GM12865 (cell line): Measurements from ENCODE around the gene FXYD7.
"Not testable (repeated sequence)": the region's sequence is repeated elsewhere in the genome, so short reads cannot be mapped to it uniquely, and the experiment has no call there.

ENCODE experiments used
- DNase-seq: peaks from one replicate; pipeline ENCODE4 v3.0.0; 2010; ENCODE audit warnings: low read depth
- H3K4me3 ChIP-seq: 2 replicates; pipeline ENCODE4 v1.5.1; 2011; ENCODE audit warnings: mild to moderate bottlenecking, low read depth, low read length, control low read depth
- CTCF ChIP-seq: IDR thresholded peaks from 2 replicates; pipeline ENCODE4 v1.5.1; 2011; ENCODE audit warnings: low read length, control low read depth, low read depth, inconsistent platforms; ENCODE audit not compliant: insufficient read depth; ENCODE audit errors: missing control alignments

FXYD7 gene

DNA sequence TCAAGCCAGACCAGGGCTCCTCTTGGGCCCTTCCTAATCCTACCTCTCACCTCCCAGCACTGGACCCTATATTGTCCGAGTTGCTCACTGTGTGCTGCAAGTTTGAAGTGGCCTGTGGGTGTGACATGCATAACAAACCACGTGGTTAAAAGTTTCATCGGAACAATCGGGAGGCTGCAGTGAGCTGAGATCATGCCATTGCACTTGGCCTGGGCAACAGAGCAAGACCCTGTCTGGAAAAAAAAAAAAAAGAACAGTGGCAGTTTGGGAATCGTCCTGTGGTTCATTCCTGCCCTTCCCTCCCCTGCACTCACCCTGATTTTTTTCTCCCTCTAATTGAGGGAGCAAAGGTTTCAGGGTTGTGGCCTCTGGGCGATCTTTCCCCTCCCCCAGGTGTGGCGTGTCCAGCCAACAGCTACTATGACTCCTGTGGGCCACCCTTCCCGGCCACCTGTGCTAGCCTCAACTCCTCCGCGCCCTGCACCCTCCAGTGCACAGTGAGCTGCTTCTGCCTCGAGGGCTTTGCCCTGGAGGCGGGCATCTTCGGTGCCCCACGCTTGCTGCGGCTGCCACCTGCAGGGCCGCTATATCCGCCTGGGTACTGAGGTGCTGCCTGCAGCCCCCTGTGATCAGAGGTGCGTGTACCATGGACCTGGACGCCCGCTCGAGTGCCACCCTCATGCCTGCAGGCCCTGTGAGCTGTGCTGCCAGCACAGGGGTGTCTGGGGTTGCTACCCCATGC lies 43.7 kb upstream of the FXYD7 start:
- no peak overlapping the region for H3K4me3 ChIP-seq
- TF ChIP-seq CTCF: no peak
- DNase-seq: no peak

DNA sequence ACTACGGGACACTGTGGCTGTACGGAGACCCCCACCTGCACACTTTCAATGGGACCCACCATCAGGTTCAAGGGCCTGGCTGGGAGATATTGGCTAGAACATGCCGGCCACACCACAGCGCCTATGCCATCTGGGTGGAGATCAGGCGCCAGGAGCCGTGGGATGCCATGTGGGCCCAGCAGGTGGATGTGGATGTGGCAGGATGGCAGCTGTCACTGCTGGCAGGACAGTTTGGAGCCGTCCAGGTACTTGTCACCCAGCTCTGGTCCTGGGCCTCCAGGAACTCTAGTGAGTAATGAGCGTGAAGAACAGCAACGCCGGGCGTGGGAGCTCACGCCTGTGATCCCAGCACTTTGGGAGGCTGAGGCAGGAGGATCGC lies 43.2 kb upstream of the FXYD7 start:
- DNase-seq: no peak
- no peak for TF ChIP-seq CTCF
- H3K4me3 ChIP-seq: no peak overlapping the region

DNA sequence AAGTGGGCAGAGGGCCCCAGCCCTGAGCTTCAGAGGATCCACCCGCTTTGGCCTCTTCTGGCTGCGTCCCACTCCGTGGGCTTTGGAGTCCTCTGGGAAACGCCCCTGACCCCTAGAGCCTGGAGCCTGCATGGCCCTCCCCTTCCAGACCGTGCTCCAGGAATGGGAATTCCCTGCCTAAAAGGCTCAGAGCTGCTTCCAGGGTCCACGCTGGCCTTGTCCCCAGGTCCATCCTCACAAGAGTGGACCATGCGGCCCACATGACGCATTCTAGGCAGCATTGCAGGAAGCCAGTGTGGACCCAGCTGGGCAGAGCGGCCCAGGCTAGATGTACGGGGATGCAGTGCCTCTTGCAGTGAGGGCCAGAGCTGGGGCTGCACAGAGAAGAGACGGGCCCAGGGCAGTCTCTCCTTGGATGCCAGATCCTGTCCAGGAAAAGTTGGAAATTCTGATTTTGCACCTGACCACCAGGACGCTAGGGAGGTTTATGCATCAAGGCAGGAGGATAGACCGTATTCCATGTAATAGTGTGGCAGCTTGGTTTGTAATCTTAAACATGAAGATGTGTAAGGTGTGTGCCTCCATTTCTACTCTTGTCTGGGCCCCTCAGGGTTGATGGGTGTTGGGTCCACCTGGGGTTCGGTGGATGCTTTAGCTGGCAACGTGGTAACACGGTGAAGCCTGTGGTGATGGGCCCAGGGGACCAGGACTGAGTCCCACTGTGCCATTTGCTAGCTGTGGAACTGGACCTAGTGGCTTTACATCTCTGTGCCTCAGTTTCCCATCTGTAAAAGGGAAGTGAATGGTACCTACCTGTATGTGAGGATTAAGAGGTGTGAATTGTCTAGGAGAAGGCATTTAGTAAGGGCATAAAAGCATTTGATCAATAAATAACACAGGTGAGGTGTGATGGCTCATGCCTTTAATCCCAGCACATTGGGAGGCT lies 42.2 kb upstream of the FXYD7 start:
- H3K4me3 ChIP-seq: no peak overlapping the region
- no peak for TF ChIP-seq CTCF
- no peak for DNase-seq

GRCh38 chr19:35101949-35102348 lies 41.1 kb upstream of the FXYD7 start:
- H3K4me3 ChIP-seq, DNase-seq: not testable (repeated sequence)

DNA sequence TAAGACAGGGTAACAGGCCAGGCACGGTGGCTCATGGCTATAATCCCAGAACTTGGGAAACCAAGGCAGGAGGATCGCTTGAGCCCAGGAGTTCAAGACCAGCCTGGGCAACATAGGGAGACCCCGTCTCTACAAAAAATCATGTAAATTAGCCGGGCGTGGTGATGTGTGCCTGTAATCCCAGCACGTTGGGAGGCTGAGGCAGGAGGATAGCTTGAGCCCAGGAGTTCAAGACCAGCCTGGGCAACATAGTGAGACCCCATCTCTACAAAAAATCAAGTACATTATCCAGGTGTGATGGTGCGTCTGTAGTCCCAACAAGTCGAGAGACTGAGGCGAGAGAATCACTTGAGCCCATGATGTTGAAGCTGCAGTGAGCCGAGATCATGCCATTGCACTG lies 39.4 kb upstream of the FXYD7 start:
- H3K4me3 ChIP-seq: not testable (repeated sequence)

DNA sequence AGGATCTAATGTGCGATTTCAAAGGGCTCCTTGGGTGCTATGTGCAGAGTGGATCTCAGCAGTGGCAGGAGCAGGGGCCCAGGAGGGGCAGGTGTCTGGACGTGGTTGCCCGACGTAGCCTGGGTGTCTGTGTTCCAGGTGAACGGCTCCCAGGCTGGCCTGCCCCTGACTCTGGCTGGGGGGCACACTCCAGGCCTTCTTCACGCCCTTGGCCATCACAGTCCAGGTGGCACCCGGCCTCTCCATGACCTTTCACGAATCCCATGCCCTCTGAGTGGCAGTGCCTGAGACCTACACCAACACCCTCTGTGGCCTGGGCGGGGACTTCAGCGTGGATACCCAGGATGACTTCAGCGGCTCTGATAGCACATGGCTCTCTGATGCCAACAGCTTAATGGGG lies 38.7 kb upstream of the FXYD7 start:
- DNase-seq: no peak
- H3K4me3 ChIP-seq: no peak overlapping the region
- no peak for TF ChIP-seq CTCF

More for the DNA sequence above, 39.4 kb upstream of the FXYD7 start:
- not testable (repeated sequence) for DNase-seq

- DNase-seq: no peak
- H3K4me3 ChIP-seq: no peak overlapping the region
- TF ChIP-seq CTCF: no peak
Measured at GRCh38 chr19:35105047-35105410, 38.0 kb upstream of the FXYD7 start.
